GM12878 (cell line): ENCODE results near the gene MRPL23. TPM values are rescaled to one million over a fixed set of nuclear protein-coding genes. Genes with fewer than 3 reads are reported as not detected.

Experiments
- ATAC-seq: fragments of 200-7000 bp; cut with Tn5 transposase; 3 replicates; pipeline ENCODE4 v1.9.1; 2020; ENCODE audit warnings: mild to moderate bottlenecking, moderate library complexity
- BruUV-seq: library from RNA; stranded (reverse); fragments of 400-500 nt; replicated peaks from 2 replicates; lab custom pipeline; 2021; lab: Mats Ljungman, UMichigan
- CTCF ChIA-PET: fragments of 300-600 bp; sonication (Branson Sonifier 250); formaldehyde crosslinking; extraction: SDS; loops from one replicate; lab custom pipeline; 2021; ENCODE audit warnings: inconsistent platforms; lab: Yijun Ruan, JAX
- POLR2A ChIA-PET: fragments of 350-600 bp; formaldehyde crosslinking; extraction: SDS; loops from one replicate; lab custom pipeline; 2021; ENCODE audit warnings: inconsistent platforms; lab: Charles Lee
- RAD21 ChIA-PET: fragments of 300-600 bp; sonication (Branson Sonifier 250); formaldehyde crosslinking; loops from one replicate; lab custom pipeline; 2023; ENCODE audit warnings: antibody characterized with exemption; ENCODE audit not compliant: unreplicated experiment; lab: Charles Lee
- SMC1A ChIA-PET: fragments of 300-600 bp; sonication (Branson Sonifier 250); formaldehyde crosslinking; loops from one replicate; lab custom pipeline; 2023; ENCODE audit not compliant: unreplicated experiment, uncharacterized antibody; lab: Charles Lee
- DNase-seq: peaks from one replicate; pipeline ENCODE4 v3.0.0-alpha.2; 2011; ENCODE audit warnings: low read depth, low spot score
- FAIRE-seq: peaks from 3 replicates; lab custom pipeline; 2011; peaks lifted over from hg19 to GRCh38; lab: Jason Lieb, UNC
- H2AFZ ChIP-seq: 2 replicates; pipeline ENCODE4 v1.6.0; 2011; ENCODE audit warnings: low read depth, low read length, control low read depth; ENCODE audit not compliant: control insufficient read depth
- H3K27ac ChIP-seq: 2 replicates; pipeline ENCODE4 v1.5.1; 2011; ENCODE audit warnings: control low read depth; ENCODE audit not compliant: control insufficient read depth, insufficient read depth
- H3K27me3 ChIP-seq, 2 experiments: replicated peaks in 1 of 2; 2 replicates each; pipeline versions ENCODE4 v1.6.0 to v1.6.1; 2011; ENCODE audit warnings: low read length in 1 of 2; ENCODE audit not compliant: control insufficient read depth in 2 of 2, insufficient read depth in 2 of 2
- H3K36me3 ChIP-seq, 2 experiments: 2 replicates each; pipeline ENCODE4 v1.5.1; 2011; ENCODE audit warnings: low read length in 1 of 2; ENCODE audit not compliant: control insufficient read depth in 2 of 2, insufficient read depth in 2 of 2
- H3K4me1 ChIP-seq: 2 replicates; pipeline ENCODE4 v1.6.1; 2011; ENCODE audit warnings: mild to moderate bottlenecking, low read length, moderate library complexity, mixed read lengths; ENCODE audit not compliant: control insufficient read depth, insufficient read depth
- H3K4me2 ChIP-seq: 2 replicates; pipeline ENCODE4 v1.6.0; 2011; ENCODE audit warnings: control low read depth; ENCODE audit not compliant: control insufficient read depth, insufficient read depth
- H3K4me3 ChIP-seq: fragments of 200-600 bp; sonication (generic); 2 replicates; pipeline ENCODE4 v1.5.1; 2016
- H3K79me2 ChIP-seq: 2 replicates; pipeline ENCODE4 v1.6.0; 2011; ENCODE audit warnings: low read length; ENCODE audit not compliant: control insufficient read depth, insufficient read depth
- H3K9ac ChIP-seq: 2 replicates; pipeline ENCODE4 v1.8.0; 2011; ENCODE audit warnings: low read length, control low read depth, mixed read lengths; ENCODE audit not compliant: control insufficient read depth, insufficient read depth
- H3K9me3 ChIP-seq: replicated peaks from 3 replicates; pipeline ENCODE4 v1.5.1; 2011; ENCODE audit warnings: mild to moderate bottlenecking, low read length; ENCODE audit not compliant: control insufficient read depth, insufficient read depth
- H4K20me1 ChIP-seq: 2 replicates; pipeline ENCODE4 v1.6.0; 2011; ENCODE audit not compliant: control insufficient read depth, insufficient read depth
- BCL3 ChIP-seq: IDR thresholded peaks from 2 replicates; pipeline ENCODE4 v1.6.1; 2011; ENCODE audit warnings: borderline replicate concordance, low read depth, mild to moderate bottlenecking, moderate library complexity, low read length; ENCODE audit not compliant: insufficient read depth, poor library complexity, severe bottlenecking
- IKZF1 ChIP-seq: fragments of 450-650 bp; conservative IDR thresholded peaks from 2 replicates; pipeline ENCODE4 v1.6.1; 2017; ENCODE audit warnings: antibody characterized with exemption, mild to moderate bottlenecking
- POLR2A ChIP-seq: IDR thresholded peaks from 2 replicates; pipeline ENCODE4 v1.6.1; 2011; ENCODE audit warnings: low read depth, mild to moderate bottlenecking, low read length
- POLR2AphosphoS2 ChIP-seq: IDR thresholded peaks from 2 replicates; pipeline ENCODE4 v1.6.1; 2011; ENCODE audit warnings: low read depth, mild to moderate bottlenecking, low read length, improper control_type of control experiment, moderate library complexity
- RCOR1 ChIP-seq: conservative IDR thresholded peaks from 2 replicates; pipeline ENCODE4 v1.6.1; 2012; ENCODE audit warnings: low read depth, low read length, improper control_type of control experiment
- TARDBP ChIP-seq: IDR thresholded peaks from 2 replicates; pipeline ENCODE4 v1.6.1; 2016; ENCODE audit warnings: borderline replicate concordance
- WGBS: methylation state at CpG from one replicate; pipeline ENCODE4 v1.1.6; 2016; ENCODE audit warnings: low lambda C conversion rate; ENCODE audit not compliant: insufficient replicate concordance, insufficient coverage; ENCODE audit errors: missing lambda C conversion rate; 5-methylcytosine and 5-hydroxymethylcytosine counted together
- in situ Hi-C: fragments of 300-500 bp; cut with MboI; formaldehyde crosslinking; loops from 9 replicates; pipeline ENCODE4 v1.14.3; 2018; ENCODE audit warnings: mixed read lengths
- intact Hi-C: fragments of 100-400 bp; cut with micrococcal nuclease; formaldehyde crosslinking; loops from one replicate; pipeline ENCODE4 v1.14.2; 2022; ENCODE audit not compliant: unreplicated experiment
- polyA plus RNA-seq, 11 experiments: library from polyadenylated mRNA; depleted of rRNA in 4 of 11; unstranded in 6 of 11; stranded (reverse) in 5 of 11; fragments of >200 nt; fragmentation: Nextera tagmentation in 4 of 11; fragmentation: Illumina TruSeq in 1 of 11; extraction: Ambion mirVana in 4 of 11; extraction: Trizol in 1 of 11; gene quantifications; 1 replicate in 1 of 11; 2 replicates in 10 of 11; pipeline versions ENCODE4 v1.2.1 to v1.2.3, GENCODE V29; 2011 to 2016; ENCODE audit warnings: inconsistent platforms in 2 of 11, missing spikeins in 2 of 11, low read depth in 1 of 11
- total RNA-seq, 4 experiments: library from RNA; depleted of rRNA in 3 of 4; stranded (reverse); fragments of >200 nt in 3 of 4; fragmentation: Illumina TruSeq in 1 of 4; extraction: Trizol in 1 of 4; gene quantifications; 2 replicates each; pipeline versions ENCODE4 v1.2.1 to v1.2.3, GENCODE V29; 2013 to 2021

MRPL23 gene
- total and polyA plus RNA-seq, 10 of the 15 experiments (the other 5 are each of a cell fraction or from before 2014, with no cell fraction given): 1.6 to 207 (median 126) TPM

- SMC1A ChIA-PET: interaction anchor here (0.9 to 1.2 kb wide), 2 partner anchors 78 to 84 kb away, joined by 3 to 4 read pairs; partner anchors contain the start of gene TNNI2
- RAD21 ChIA-PET: no interaction called here
Measured at GRCh38 chr11:1916986-1917522, 30.1 kb upstream of the MRPL23 start.

More at GRCh38 chr11:1916986-1917522, 30.1 kb upstream of the MRPL23 start:
- FAIRE-seq (no peak), DNase-seq (no peak), ATAC-seq (peak; percentile 26)
- Histone ChIP-seq H4K20me1 (no peaks in the 10 kb centered on the region), H3K36me3 (no peaks in the 10 kb centered on the region), H3K79me2 (no peaks in the 10 kb centered on the region), H3K27me3 (no peaks in the 10 kb centered on the region), H3K27ac (no peak overlapping the region), H3K4me1 (no peaks in the 10 kb centered on the region), H2AFZ (no peak overlapping the region), H3K4me2 (no peak overlapping the region), H3K4me3 (no peak overlapping the region), H3K9ac (no peak overlapping the region), H3K9me3 (no peaks in the 10 kb centered on the region; the same call in 2 of the 3 replicates)
- WGBS: 34% methylated on average over 8 of the region's 8 CpGs
- POLR2A ChIA-PET: no interaction called here
- no TSS peak for BruUV-seq
- intact Hi-C loops (loop anchor here (1.0 kb wide), 1 partner anchor 24 kb away; no protein-coding TSS in a partner anchor), in situ Hi-C loops (loop anchor here (5.0 kb wide), 1 partner anchor 35 kb away; no protein-coding TSS in a partner anchor)
- 0 out of 2 replicates have a peak, but pooled peaks have one; percentile 73 for TF ChIP-seq TARDBP
- TF ChIP-seq POLR2AphosphoS2: peak; percentile 41; the same call in 1 of the 2 replicates
- no peak for TF ChIP-seq RCOR1
- TF ChIP-seq BCL3: peak; percentile 21
- no peak for TF ChIP-seq IKZF1
- peak; percentile 9; the same call in 1 of the 2 replicates for TF ChIP-seq POLR2A
- CTCF ChIA-PET: interaction anchor here (0.6 to 2.0 kb wide), 4 partner anchors 22 to 59 kb away, joined by 3 to 10 read pairs (median 4); no protein-coding TSS in a partner anchor
